Memory B cell (primary cell): ENCODE measurements around the gene FKBP11.
A peak's percentile ranks its signal among the peaks of the same experiment; 100 is the strongest.

ENCODE experiments used
- ATAC-seq: fragments of 150-1000 bp; cut with Tn5 transposase; 2 replicates; pipeline ENCODE4 v1.10.0; 2021; ENCODE audit warnings: low read depth, mild to moderate bottlenecking, moderate library complexity
- DNase-seq, 2 donors: peaks; one replicate each; pipeline ENCODE4 v3.0.0; 2022; ENCODE audit warnings: low spot score in 2 of 2
- H3K27ac Mint-ChIP-seq: one replicate; pipeline ENCODE4 v1.8.0; 2022; ENCODE audit warnings: mild to moderate bottlenecking, moderate library complexity, mixed read lengths
- H3K27me3 Mint-ChIP-seq: one replicate; pipeline ENCODE4 v1.8.0; 2022; ENCODE audit warnings: mixed read lengths
- H3K36me3 Mint-ChIP-seq: one replicate; pipeline ENCODE4 v1.8.0; 2022; ENCODE audit warnings: mild to moderate bottlenecking, mixed read lengths
- H3K4me1 Mint-ChIP-seq: one replicate; pipeline ENCODE4 v1.8.0; 2022; ENCODE audit warnings: mixed read lengths
- H3K4me3 Mint-ChIP-seq: one replicate; pipeline ENCODE4 v1.8.0; 2022; ENCODE audit warnings: mild to moderate bottlenecking, moderate library complexity, mixed read lengths
- H3K9me3 Mint-ChIP-seq: one replicate; pipeline ENCODE4 v1.8.0; 2022; ENCODE audit warnings: mixed read lengths

Gene FKBP11

DNA sequence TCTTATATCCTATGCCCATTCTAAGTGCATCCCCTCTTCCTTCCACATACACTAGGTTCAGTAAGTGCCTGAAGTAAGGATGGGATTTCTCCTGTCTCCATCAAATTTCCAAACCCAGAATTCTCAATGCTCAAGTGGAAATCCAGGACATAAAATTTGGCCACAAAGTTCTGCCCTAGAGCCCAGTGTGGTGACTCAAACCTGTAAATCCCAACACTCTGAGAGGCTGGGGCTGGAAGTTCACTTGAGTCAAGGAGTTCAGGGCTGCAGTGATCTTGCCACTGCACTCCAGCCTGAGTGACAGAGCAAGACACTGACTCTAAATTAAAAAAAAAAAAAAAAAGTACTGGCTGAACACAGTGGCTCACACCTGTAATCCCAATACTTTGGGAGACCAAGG is 36.5 kb upstream of the FKBP11 start:
- ATAC-seq (no peak), DNase-seq (no peak)
- peaks cover 2% of the 10 kb centered on the region for H3K27me3 Mint-ChIP-seq
- H3K4me3 Mint-ChIP-seq, result no peak overlapping the region
- peaks cover 21% of the 10 kb centered on the region for H3K4me1 Mint-ChIP-seq
- H3K9me3 Mint-ChIP-seq, result no peaks in the 10 kb centered on the region
- H3K27ac Mint-ChIP-seq, result no peak overlapping the region
- H3K36me3 Mint-ChIP-seq, result no peaks in the 10 kb centered on the region

DNA sequence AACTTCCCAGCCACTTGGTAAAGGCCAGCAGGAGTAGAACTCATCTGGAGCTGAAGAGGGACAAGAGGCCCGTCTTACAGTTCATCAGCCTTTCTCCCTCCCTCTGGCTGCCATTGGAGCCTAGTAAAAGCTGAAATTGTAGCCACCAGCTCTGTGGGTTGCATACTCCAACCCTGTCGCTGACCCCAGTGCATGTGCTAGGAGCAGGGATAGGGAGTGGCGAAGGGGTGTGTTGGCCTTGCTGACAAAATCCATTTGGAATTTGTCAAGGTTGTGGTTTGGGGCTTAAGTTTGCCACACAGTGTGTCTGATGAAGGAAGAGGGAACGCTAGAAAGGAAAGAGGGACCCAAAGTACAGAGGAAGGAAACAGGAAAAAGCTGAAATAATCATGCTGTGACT is 36.0 kb upstream of the FKBP11 start:
- H3K27ac Mint-ChIP-seq, result no peak overlapping the region

DNA sequence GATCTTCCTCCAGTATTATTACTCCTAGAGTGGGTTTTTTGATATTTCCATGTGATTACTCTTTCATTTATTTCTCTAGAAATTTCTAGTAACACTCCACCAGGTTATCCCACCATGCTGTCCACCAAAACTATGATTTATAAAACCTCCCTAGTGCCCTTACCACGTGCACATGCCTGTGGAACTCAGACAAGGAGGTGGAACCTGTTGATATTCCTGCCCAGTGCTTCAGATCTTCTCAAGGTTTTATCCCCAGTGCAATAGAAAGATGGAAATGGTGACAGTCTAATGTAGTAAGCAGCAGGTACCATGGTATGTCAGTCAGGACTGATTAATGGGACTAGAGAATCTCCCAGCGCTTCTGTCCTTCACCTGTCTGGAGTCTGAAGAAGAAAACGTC is 35.5 kb upstream of the FKBP11 start:
- ATAC-seq, result no peak
- no peak for DNase-seq
- peaks cover 2% of the 10 kb centered on the region for H3K27me3 Mint-ChIP-seq
- H3K4me1 Mint-ChIP-seq, result peaks cover 25% of the 10 kb centered on the region
- no peaks in the 10 kb centered on the region for H3K36me3 Mint-ChIP-seq
- H3K9me3 Mint-ChIP-seq, result no peaks in the 10 kb centered on the region
- H3K27ac Mint-ChIP-seq, result no peak overlapping the region
- H3K4me3 Mint-ChIP-seq, result no peak overlapping the region

More for the DNA sequence above, 36.0 kb upstream of the FKBP11 start:
- peaks cover 21% of the 10 kb centered on the region for H3K4me1 Mint-ChIP-seq
- no peak for DNase-seq
- H3K27me3 Mint-ChIP-seq, result peaks cover 2% of the 10 kb centered on the region
- no peak for ATAC-seq
- H3K9me3 Mint-ChIP-seq, result no peaks in the 10 kb centered on the region
- no peaks in the 10 kb centered on the region for H3K36me3 Mint-ChIP-seq
- no peak overlapping the region for H3K4me3 Mint-ChIP-seq

DNA sequence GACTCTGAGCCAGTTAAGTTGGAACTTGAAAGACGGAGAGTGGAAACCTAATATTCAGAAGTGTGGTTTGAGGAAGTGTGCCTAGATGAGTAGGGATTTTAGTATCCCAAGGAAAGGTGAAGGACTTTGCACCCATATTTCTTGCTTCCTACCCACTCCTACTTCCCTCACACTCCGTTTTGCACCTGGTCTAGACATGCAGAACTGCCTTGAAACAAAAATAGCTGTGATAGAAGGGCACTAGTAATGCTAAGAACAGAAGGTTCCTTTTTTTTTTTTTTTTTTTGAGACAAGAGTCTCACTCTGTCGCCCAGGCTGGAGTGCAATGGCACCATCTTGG is 32.7 kb upstream of the FKBP11 start:
- DNase-seq, result no peak
- no peaks in the 10 kb centered on the region for H3K9me3 Mint-ChIP-seq
- ATAC-seq, result peak; percentile 17
- H3K27ac Mint-ChIP-seq, result peak overlapping the region; percentile 96
- H3K4me1 Mint-ChIP-seq, result peaks cover 37% of the 10 kb centered on the region
- H3K27me3 Mint-ChIP-seq, result peaks cover 2% of the 10 kb centered on the region
- peak overlapping the region; percentile 100 for H3K4me3 Mint-ChIP-seq
- H3K36me3 Mint-ChIP-seq, result peaks cover 2% of the 10 kb centered on the region

DNA sequence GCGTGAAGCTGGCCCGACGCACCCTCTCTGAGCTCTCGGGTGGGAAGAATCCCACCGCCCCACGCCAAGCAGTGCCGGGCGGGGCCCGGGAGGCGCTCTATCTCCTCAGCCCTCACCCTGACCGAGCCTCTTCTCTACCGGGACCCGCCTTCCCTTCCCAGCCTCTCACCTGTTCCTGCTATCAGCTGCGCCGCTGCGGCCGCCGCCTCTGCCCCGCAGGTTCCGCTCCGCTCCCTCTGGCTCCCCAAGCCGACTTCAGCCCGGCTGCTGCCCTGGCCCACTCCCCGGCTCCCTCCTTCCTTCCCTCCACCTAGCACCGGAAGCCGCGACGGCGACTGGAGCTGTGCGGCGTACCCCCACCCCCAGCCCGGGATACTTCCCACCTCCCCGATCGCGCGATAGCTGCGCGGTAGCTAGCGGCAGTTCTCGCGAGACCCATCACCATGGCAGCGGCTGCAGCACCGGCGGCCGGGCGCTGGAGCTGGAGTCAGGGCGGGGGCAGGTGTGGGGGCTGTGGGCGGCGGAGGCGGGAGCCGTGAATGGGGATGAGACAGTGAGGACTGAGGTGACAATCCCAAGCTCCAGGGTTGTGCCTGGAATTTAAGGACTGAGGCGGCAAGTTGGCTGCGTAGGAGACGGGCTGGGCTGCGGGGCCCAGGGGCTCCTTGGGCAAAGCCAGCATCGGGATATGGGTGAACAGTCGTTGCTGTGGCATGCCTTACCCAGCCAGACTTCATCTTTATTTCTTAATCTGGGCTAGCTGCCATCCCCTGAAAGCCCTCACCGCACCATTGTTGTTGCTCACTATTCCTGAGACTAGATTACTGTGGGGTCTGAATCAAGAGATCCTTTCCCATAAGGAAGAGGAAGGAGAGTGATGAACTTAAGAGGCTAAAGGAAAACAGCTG is 32.1 kb upstream of the FKBP11 start, which contains the start of gene ARF3:
Gene ARF3, minus strand, starts transcription at position 347 of the 908 bp plus-strand sequence. CDS start 16,392 bp downstream, outside the sequence.
- H3K4me3 Mint-ChIP-seq, result peak within 1 kb of the TSS; percentile 100
- H3K9me3 Mint-ChIP-seq, result no peaks in the 10 kb centered on the region
- peak within 1 kb of the TSS; percentile 96 for H3K27ac Mint-ChIP-seq
- DNase-seq (peak; percentile 83 to 90), ATAC-seq (peak; percentile 90)
- peaks cover 43% of the 10 kb centered on the region for H3K4me1 Mint-ChIP-seq
- peaks cover 7% of the 10 kb centered on the region for H3K36me3 Mint-ChIP-seq
- H3K27me3 Mint-ChIP-seq, result peaks cover 2% of the 10 kb centered on the region

DNA sequence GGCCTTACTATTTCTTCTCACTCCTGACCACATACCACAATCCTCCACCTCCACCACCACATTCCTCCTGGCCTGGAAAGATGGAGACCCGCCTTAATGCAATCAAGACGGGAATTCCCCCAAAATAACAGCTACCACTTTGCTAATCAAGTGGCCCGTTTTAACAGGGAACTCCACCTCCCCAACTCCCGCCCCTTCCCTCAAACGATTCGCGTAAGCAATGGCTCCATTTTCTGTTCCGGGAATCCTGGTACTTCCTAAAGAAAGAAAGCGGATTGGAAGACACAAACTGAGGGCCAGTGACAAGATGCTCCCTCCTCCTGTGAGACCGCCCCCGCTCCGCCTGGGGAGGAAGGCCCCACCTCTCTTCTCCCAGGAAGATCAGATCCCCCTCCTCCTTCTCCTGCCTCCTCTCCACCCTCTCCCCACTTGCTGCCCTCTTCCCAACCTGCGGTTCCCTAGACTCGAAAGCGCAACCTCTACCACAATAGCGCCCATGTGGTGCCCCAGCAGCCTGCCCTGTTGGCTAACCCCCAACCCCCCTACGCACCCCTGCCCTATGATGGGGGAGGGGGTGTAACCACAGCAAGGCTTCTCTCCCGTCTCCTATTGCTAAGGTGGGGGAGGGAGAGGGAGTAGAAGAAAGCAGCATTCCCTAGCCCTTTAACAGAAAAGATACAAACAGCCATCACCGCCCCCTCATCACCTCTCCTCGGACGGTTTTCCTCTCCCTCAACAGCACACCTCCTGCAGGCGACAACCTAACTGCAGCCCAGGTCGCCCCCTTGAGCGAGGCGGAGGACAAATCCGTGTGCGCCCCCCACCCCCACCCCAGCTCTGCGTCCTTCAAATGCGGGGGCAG is 31.2 kb upstream of the FKBP11 start:
- Mint-ChIP-seq H3K9me3 (no peaks in the 10 kb centered on the region), H3K27ac (peak overlapping the region; percentile 96), H3K4me3 (peak overlapping the region; percentile 100), H3K27me3 (peaks cover 2% of the 10 kb centered on the region), H3K36me3 (peaks cover 8% of the 10 kb centered on the region), H3K4me1 (peaks cover 45% of the 10 kb centered on the region)
- peak; percentile 4 for ATAC-seq
- DNase-seq, result no peak

DNA sequence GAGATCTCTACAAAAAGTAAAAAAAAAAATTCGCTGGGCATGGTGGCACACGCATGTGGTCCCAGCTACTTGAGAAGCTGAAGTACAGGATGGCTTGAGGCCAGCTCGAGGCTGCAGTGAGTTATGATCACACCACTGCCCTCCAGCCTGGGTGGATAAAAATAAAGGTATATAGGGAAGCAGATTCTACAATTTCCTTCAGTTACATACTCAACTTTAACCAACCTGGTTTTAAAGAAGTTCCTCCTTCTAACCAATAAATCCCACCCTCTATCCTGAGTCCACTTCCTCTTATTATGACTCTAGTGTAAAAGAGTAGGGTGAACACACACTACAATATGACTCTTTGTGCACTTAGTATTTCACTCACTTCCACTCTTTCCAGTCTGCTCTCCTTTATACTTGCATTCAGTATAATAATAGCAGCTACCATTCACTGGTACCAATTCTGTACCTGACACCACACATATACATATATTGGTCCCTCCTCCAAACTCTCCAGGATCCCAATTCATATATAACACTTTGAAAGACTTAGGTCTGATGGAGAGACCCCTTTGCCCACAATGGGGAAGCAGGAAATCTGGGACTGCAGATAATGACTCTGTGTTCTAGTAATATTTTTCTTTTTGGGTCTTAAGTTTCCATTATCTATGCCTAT is 29.7 kb upstream of the FKBP11 start:
- DNase-seq (no peak), ATAC-seq (peak; percentile 43)
- H3K27ac Mint-ChIP-seq, result no peak overlapping the region
- H3K36me3 Mint-ChIP-seq, result peaks cover 11% of the 10 kb centered on the region
- peaks cover 2% of the 10 kb centered on the region for H3K27me3 Mint-ChIP-seq
- H3K9me3 Mint-ChIP-seq, result no peaks in the 10 kb centered on the region
- peak overlapping the region; percentile 30 for H3K4me3 Mint-ChIP-seq
- peaks cover 45% of the 10 kb centered on the region for H3K4me1 Mint-ChIP-seq

DNA sequence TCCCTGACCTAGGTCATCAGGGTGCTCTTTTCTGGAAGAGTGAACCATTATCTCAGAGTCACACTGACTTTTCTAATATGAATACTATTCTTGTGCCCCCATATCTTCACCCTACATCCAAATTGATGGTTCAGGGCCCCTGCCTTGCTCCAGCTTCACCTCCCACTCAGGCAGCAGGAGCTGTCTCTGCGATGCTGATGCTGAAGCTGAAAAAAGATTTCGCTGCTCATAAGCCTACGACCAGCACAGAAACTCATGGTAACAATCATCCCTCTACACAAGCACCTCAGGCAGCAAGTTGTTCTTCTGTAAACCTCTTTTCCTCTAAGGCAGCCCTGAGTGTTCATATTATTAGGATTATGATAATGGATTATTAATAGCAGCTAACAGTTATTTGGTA is 28.8 kb upstream of the FKBP11 start:
- DNase-seq, result no peak
- peaks cover 11% of the 10 kb centered on the region for H3K36me3 Mint-ChIP-seq
- H3K4me1 Mint-ChIP-seq, result peaks cover 45% of the 10 kb centered on the region
- no peaks in the 10 kb centered on the region for H3K27me3 Mint-ChIP-seq
- no peak for ATAC-seq
- no peak overlapping the region for H3K27ac Mint-ChIP-seq
- no peaks in the 10 kb centered on the region for H3K9me3 Mint-ChIP-seq
- H3K4me3 Mint-ChIP-seq, result no peak overlapping the region

DNA sequence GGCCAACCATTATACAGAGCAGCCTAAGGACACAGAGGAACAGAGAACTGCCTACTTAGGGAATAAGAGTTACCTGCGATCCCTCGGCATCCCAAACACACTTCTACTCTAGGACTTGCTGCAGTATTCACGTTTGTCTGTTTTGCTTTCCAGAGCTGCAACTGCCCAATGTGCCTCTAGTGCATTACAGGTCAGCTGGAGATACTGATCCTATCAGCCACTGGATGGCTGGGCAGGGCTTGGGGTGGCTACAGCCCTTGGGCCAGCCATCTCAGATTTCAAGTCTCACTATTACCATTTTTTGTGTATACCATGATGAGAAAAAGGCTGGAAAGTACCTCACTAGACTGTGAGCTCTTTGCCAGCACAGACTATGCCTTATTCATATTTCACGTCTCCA is 27.4 kb upstream of the FKBP11 start:
- Mint-ChIP-seq H3K4me1 (peaks cover 43% of the 10 kb centered on the region), H3K9me3 (no peaks in the 10 kb centered on the region), H3K4me3 (no peak overlapping the region), H3K27ac (no peak overlapping the region), H3K27me3 (no peaks in the 10 kb centered on the region), H3K36me3 (peaks cover 15% of the 10 kb centered on the region)
- ATAC-seq, result no peak
- no peak for DNase-seq

DNA sequence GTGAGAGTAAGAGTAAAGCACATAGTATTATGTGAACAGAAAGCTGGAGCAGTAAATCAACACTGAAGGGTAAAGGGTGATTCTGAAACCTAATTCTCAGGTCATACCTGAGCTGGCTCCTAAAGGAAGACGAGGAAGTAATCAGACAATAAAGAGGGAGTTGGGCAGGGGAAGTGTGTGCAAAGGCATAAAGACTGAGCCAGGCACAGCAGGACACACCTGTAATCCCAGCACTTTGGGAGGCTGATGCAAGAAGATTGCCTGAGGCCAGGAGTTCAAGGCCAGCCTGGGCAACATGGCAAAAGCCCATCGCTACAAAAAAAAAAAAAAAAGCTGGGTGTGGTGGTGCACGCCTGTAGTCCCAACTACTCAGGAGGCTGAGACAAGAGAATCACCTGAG is 22.4 kb upstream of the FKBP11 start:
- ATAC-seq, result no peak
- Mint-ChIP-seq H3K4me3 (no peak overlapping the region), H3K27ac (no peak overlapping the region), H3K36me3 (peaks cover 16% of the 10 kb centered on the region), H3K27me3 (no peaks in the 10 kb centered on the region), H3K9me3 (no peaks in the 10 kb centered on the region), H3K4me1 (peaks cover 25% of the 10 kb centered on the region)
- no peak for DNase-seq

DNA sequence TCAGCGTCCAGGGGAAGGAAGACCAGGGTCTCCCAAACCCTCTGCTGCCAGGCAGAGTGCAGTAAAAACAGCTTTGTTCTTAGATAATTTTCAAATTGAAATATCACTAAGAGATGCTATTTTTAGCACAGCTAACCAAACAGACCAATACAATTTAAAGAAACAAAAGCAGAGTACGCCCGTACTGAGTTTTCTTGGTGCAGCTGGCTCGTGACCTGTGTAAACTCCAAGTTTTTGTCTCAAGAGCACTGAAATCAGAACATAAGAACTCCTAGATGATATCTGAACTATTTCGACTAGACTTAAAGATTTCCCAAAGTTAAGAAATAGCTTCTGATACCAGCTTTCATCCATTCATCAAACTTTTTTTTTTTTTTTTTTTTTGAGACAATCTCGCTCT is 21.7 kb upstream of the FKBP11 start:
- ATAC-seq (no peak), DNase-seq (no peak)
- Mint-ChIP-seq H3K4me1 (peaks cover 23% of the 10 kb centered on the region), H3K9me3 (no peaks in the 10 kb centered on the region), H3K27me3 (no peaks in the 10 kb centered on the region), H3K27ac (no peak overlapping the region), H3K36me3 (peaks cover 16% of the 10 kb centered on the region), H3K4me3 (no peak overlapping the region)

DNA sequence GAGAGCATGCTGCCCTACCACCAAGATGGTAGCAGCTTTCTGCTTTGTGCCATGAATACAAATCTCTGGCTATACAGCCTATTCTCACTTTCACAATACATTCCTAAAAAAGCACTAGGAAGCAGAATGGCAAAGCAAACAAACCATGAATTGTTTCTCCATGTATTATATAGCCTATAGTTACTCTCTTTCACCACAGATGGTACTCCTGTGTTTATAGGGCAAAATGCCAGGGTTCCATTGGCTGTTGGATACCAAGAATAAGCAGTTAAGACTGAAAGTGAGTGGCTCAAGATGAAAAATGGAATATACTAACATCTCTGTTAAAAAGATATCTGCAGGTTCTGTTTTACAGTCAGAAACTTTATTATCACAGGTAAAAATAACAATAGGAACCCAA is 20.9 kb upstream of the FKBP11 start:
- DNase-seq (no peak), ATAC-seq (no peak)
- Mint-ChIP-seq H3K4me3 (no peak overlapping the region), H3K4me1 (peaks cover 23% of the 10 kb centered on the region), H3K27me3 (no peaks in the 10 kb centered on the region), H3K9me3 (no peaks in the 10 kb centered on the region), H3K36me3 (peaks cover 16% of the 10 kb centered on the region), H3K27ac (no peak overlapping the region)

DNA sequence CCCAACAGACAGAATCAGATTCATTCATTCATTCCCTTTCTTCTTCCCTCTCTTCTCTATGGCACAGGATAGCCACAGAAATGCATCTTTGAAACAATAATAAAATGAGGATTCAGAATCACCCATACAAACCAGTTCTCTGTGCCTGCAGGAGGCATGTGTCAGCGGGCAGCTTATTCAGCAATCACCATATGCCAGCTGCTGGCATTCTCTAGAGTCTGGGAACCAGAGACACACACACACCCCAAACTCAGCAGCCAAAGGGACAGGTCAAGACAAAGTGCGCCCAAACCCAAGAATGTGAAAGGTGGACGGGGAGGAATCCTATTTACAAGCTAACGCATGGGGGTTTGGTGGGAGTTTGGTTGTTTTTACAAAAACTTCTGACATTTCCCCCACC is 17.9 kb upstream of the FKBP11 start:
- Mint-ChIP-seq H3K9me3 (no peaks in the 10 kb centered on the region), H3K4me1 (peaks cover 40% of the 10 kb centered on the region), H3K36me3 (peaks cover 17% of the 10 kb centered on the region), H3K4me3 (no peak overlapping the region), H3K27me3 (no peaks in the 10 kb centered on the region), H3K27ac (no peak overlapping the region)
- no peak for DNase-seq
- no peak for ATAC-seq

DNA sequence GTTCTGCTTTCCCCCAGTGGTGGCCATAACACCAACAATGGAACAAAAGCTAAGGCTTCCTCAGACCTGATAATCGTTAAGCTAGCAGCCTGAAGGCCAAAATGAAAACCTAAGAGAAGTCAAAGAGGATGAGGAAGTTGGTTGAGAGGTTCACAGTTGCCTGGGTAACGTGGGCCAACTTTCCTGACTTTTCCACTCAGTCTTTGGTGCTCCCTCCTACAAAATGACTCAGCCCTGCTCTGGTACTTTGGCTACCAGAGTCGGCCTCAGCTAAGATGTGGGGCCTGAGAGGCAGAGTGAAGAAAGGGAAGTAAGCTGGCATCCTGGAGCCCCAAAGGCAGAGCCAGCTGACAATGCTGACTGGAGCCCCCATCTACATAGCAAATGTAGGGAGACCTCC is 14.9 kb upstream of the FKBP11 start:
- Mint-ChIP-seq H3K36me3 (peaks cover 17% of the 10 kb centered on the region), H3K4me3 (no peak overlapping the region), H3K27ac (peak overlapping the region; percentile 83), H3K9me3 (no peaks in the 10 kb centered on the region), H3K4me1 (peaks cover 38% of the 10 kb centered on the region), H3K27me3 (no peaks in the 10 kb centered on the region)
- ATAC-seq (no peak), DNase-seq (no peak)
